ENCODE results near the gene NIPSNAP3A. TPM values are rescaled to one million over a fixed set of nuclear protein-coding genes. Genes with fewer than 3 reads are reported as not detected.
A peak's percentile ranks its signal among the peaks of the same experiment; 100 is the strongest.
"Not testable (repeated sequence)": the region's sequence is repeated elsewhere in the genome, so short reads cannot be mapped to it uniquely, and the experiment has no call there.

Gene NIPSNAP3A
- total RNA-seq (2021) (13.6 and 14.7 TPM in 2 replicates), Bru-seq, nascent RNA (percentile 61 among the genes with signal in this experiment), BruChase-seq, experiment 1, labeled RNA remaining after a 2-hour chase (percentile 58 among the genes with signal in this experiment), BruChase-seq, experiment 2, labeled RNA remaining after a 6-hour chase (percentile 63 among the genes with signal in this experiment)
- long read RNA-seq, transcript NIPSNAP3A-201 (6 exons, 1,633 nt), result major isoform, 41 of 53 reads
- long read RNA-seq, partial matches to known transcripts, result 11 of 53 reads
- long read RNA-seq, other reads (novel, unspliced or antisense), result 1 of 53 reads

DNA sequence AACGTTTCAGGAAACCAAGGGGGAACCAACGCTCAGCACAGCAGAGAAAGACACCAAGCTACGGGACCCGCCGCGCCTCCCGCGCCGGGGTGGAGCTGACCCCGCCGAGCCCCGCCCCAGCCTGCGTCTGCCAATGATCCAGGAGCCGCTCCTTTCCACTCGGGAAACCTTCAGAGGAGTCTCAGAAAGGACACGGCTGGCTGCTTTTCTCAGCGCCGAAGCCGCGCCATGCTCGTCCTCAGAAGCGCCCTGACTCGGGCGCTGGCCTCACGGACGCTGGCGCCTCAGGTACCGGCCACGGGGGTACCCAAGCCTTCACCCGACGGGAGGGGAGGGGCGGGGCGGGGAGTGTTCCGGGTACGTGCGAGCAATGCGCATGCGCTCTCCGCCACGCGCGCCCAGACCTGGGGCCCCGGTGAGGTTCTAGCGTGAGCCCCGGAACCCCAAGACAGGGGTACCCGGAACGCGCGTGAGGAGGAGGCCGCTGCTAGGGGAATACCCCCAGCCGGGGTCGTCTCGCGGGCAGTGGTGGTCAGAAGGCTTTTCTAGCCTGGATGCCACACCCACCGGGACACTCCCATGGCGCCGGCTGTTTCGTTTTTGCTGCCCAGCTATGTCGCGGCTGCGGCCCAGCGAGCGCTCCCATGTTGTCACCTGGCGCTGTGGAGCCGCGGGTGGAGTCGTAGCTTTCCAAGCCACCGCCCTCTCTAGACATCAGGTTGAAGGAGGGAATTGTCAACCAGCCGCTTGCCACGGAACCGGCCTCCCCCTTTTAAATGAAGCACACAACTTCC lies at the start of gene NIPSNAP3A:
Gene NIPSNAP3A (plus strand): TSS at position 119 of the 794 bp plus-strand sequence. CDS start 110 bp downstream, at position 229.
- ChIA-PET CTCF (interaction anchor here (0.5 to 0.7 kb wide), 2 partner anchors 11 to 82 kb away, joined by 3 read pairs; no protein-coding TSS in a partner anchor), POLR2A (ENCODE audit: low non-redundant PET) (no interaction called here)
- DNase-seq (ENCODE audit: low spot score), result peak; percentile 86
- TSS peak; percentile 68 for BruUV-seq (replicated peaks)
- H3K9me3 ChIP-seq (ENCODE audit: low read depth, low read length, poor library complexity, severe bottlenecking), result no peaks in the 10 kb centered on the region
- H3K27me3 ChIP-seq (replicated peaks; ENCODE audit: insufficient read depth, low read depth, low read length, poor library complexity), result no peaks in the 10 kb centered on the region
- H3K4me3 ChIP-seq (ENCODE audit: low read depth, low read length, poor library complexity, severe bottlenecking), result peak within 1 kb of the TSS; percentile 90
- intact Hi-C loops (cut with micrococcal nuclease; ENCODE audit: unreplicated experiment), result no loop called here
- TF ChIP-seq EZH2 (IDR thresholded peaks at IDR 0.05; ENCODE audit: borderline replicate concordance, low read depth, low read length, poor library complexity, severe bottlenecking), result no peak
- TF ChIP-seq, protein P1, sequence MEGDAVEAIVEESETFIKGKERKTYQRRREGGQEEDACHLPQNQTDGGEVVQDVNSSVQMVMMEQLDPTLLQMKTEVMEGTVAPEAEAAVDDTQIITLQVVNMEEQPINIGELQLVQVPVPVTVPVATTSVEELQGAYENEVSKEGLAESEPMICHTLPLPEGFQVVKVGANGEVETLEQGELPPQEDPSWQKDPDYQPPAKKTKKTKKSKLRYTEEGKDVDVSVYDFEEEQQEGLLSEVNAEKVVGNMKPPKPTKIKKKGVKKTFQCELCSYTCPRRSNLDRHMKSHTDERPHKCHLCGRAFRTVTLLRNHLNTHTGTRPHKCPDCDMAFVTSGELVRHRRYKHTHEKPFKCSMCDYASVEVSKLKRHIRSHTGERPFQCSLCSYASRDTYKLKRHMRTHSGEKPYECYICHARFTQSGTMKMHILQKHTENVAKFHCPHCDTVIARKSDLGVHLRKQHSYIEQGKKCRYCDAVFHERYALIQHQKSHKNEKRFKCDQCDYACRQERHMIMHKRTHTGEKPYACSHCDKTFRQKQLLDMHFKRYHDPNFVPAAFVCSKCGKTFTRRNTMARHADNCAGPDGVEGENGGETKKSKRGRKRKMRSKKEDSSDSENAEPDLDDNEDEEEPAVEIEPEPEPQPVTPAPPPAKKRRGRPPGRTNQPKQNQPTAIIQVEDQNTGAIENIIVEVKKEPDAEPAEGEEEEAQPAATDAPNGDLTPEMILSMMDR (conservative IDR thresholded peaks at IDR 0.05; ENCODE audit: low read depth, low read length), result no peak
- no peaks in the 10 kb centered on the region for H3K36me3 ChIP-seq (ENCODE audit: insufficient read depth, low read length, poor library complexity, severe bottlenecking)
- H3K4me1 ChIP-seq (ENCODE audit: insufficient read depth, low read length, poor library complexity, severe bottlenecking), result no peaks in the 10 kb centered on the region
- peak within 1 kb of the TSS; percentile 79 for H3K27ac ChIP-seq (ENCODE audit: low read depth, low read length, poor library complexity, severe bottlenecking)

DNA sequence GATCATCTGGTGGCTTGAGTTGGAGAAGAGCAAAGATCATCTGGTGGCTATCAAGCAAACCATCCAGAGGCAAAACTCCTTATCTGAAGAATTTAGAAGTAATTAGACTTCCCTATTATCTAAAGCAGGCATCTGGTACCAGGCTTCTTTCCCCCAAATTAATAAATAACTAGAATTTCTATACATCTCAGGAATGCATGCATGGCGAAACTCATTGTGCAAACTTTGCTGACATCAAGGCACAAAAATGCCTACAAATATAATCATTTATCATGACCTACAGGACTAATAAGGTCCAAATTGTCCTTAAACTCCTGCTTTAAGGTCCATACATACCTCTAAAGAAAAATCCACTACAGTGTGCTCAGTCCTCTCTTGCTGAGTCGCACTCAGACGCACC lies 47.2 kb upstream of the NIPSNAP3A start:
- ChIA-PET POLR2A (ENCODE audit: low non-redundant PET) (no interaction called here), CTCF (no interaction called here)
- DNase-seq (ENCODE audit: low spot score), result no peak
- no peak for TF ChIP-seq EZH2 (IDR thresholded peaks at IDR 0.05; ENCODE audit: borderline replicate concordance, low read depth, low read length, poor library complexity, severe bottlenecking)
- TF ChIP-seq, protein P1 (conservative IDR thresholded peaks at IDR 0.05; ENCODE audit: low read depth, low read length), result no peak
- Histone ChIP-seq H3K27ac (ENCODE audit: low read depth, low read length, poor library complexity, severe bottlenecking) (no peak overlapping the region), H3K4me1 (ENCODE audit: insufficient read depth, low read length, poor library complexity, severe bottlenecking) (no peaks in the 10 kb centered on the region), H3K36me3 (ENCODE audit: insufficient read depth, low read length, poor library complexity, severe bottlenecking) (no peaks in the 10 kb centered on the region), H3K4me3 (ENCODE audit: low read depth, low read length, poor library complexity, severe bottlenecking) (no peak overlapping the region), H3K27me3 (replicated peaks; ENCODE audit: insufficient read depth, low read depth, low read length, poor library complexity) (no peaks in the 10 kb centered on the region), H3K9me3 (ENCODE audit: low read depth, low read length, poor library complexity, severe bottlenecking) (no peaks in the 10 kb centered on the region)
- BruUV-seq (replicated peaks), result no TSS peak
- intact Hi-C loops (cut with micrococcal nuclease; ENCODE audit: unreplicated experiment), result no loop called here

DNA sequence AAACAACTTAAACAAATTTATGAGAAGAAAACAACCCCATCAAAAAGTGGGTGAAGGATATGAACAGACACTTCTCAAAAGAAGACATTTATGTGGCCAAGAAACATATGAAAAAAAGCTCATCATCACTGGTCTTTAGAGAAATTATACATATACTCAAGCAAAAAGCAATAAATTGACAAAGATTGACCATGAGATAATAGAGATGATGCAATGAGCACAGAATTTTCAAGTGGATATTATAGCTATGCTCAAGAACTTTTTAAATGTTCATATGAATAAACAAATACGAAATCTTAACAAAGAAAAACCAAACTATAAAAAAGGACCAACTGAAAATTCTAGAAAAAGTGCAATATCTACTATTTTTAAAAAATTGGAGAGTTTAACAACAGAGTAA lies 38.7 kb upstream of the NIPSNAP3A start:
- intact Hi-C loops (cut with micrococcal nuclease; ENCODE audit: unreplicated experiment); BruUV-seq (replicated peaks): not testable (repeated sequence)

More for the DNA sequence above, 38.7 kb upstream of the NIPSNAP3A start:
- H3K36me3 ChIP-seq (ENCODE audit: insufficient read depth, low read length, poor library complexity, severe bottlenecking); CTCF ChIA-PET; H3K27ac ChIP-seq (ENCODE audit: low read depth, low read length, poor library complexity, severe bottlenecking); H3K4me3 ChIP-seq (ENCODE audit: low read depth, low read length, poor library complexity, severe bottlenecking); H3K9me3 ChIP-seq (ENCODE audit: low read depth, low read length, poor library complexity, severe bottlenecking); POLR2A ChIA-PET (ENCODE audit: low non-redundant PET); H3K4me1 ChIP-seq (ENCODE audit: insufficient read depth, low read length, poor library complexity, severe bottlenecking); H3K27me3 ChIP-seq (replicated peaks; ENCODE audit: insufficient read depth, low read depth, low read length, poor library complexity); DNase-seq (ENCODE audit: low spot score): not testable (repeated sequence)
